OCI-LY1 (cell line): ENCODE measurements around the gene KRTAP5-1.

Source experiments
- H2AFZ ChIP-seq: fragments of 200-600 bp; sonication (generic), shearing (Covaris generic); 2 replicates; pipeline ENCODE4 v1.6.0; 2014; ENCODE audit warnings: antibody characterized with exemption, mild to moderate bottlenecking, low read length
- H3F3A ChIP-seq: fragments of 200-600 bp; sonication (generic), shearing (Covaris generic); 2 replicates; pipeline ENCODE4 v1.6.0; 2014; ENCODE audit warnings: mild to moderate bottlenecking, antibody characterized with exemption, low read length, moderate library complexity; ENCODE audit not compliant: insufficient read depth
- H3K27ac ChIP-seq: fragments of 200-600 bp; sonication (generic); 2 replicates; pipeline ENCODE4 v1.5.1; 2014; ENCODE audit warnings: low read length, mixed run types, mild to moderate bottlenecking, low read depth; ENCODE audit not compliant: poor library complexity, severe bottlenecking
- H3K27me3 ChIP-seq: fragments of 200-600 bp; sonication (generic); 2 replicates; pipeline ENCODE4 v1.6.0; 2014; ENCODE audit warnings: antibody characterized with exemption, mild to moderate bottlenecking, low read length, moderate library complexity; ENCODE audit not compliant: insufficient read depth
- H3K36me3 ChIP-seq: fragments of 200-600 bp; sonication (generic); 2 replicates; pipeline ENCODE4 v1.6.1; 2014; ENCODE audit warnings: mild to moderate bottlenecking, antibody characterized with exemption, low read length, moderate library complexity, mixed read lengths; ENCODE audit not compliant: insufficient read depth
- H3K4me1 ChIP-seq: fragments of 200-600 bp; sonication (generic); 2 replicates; pipeline ENCODE4 v1.5.1; 2014; ENCODE audit warnings: mild to moderate bottlenecking, low read length, moderate library complexity; ENCODE audit not compliant: insufficient read depth, severe bottlenecking
- H3K4me2 ChIP-seq: fragments of 200-600 bp; sonication (generic), shearing (Covaris generic); 2 replicates; pipeline ENCODE4 v1.6.1; 2014; ENCODE audit warnings: low read length
- H3K4me3 ChIP-seq: fragments of 200-600 bp; sonication (generic); 2 replicates; pipeline ENCODE4 v1.5.1; 2014; ENCODE audit warnings: low read length, low read depth, mild to moderate bottlenecking, mixed read lengths; ENCODE audit not compliant: poor library complexity, severe bottlenecking
- H3K79me2 ChIP-seq: fragments of 200-600 bp; shearing (Covaris generic); 2 replicates; pipeline ENCODE4 v1.6.1; 2016; ENCODE audit warnings: mixed run types, low read length, mixed read lengths; ENCODE audit not compliant: insufficient read depth
- H3K9ac ChIP-seq: fragments of 200-600 bp; sonication (generic), shearing (Covaris generic); 2 replicates; pipeline ENCODE4 v1.6.1; 2014; ENCODE audit warnings: mild to moderate bottlenecking, low read length, mixed read lengths
- H3K9me2 ChIP-seq: fragments of 200-600 bp; sonication (generic), shearing (Covaris generic); 2 replicates; pipeline ENCODE4 v1.6.1; 2014; ENCODE audit warnings: low read depth, mild to moderate bottlenecking, low read length, mixed read lengths
- H3K9me3 ChIP-seq: fragments of 200-600 bp; shearing (Covaris generic); 2 replicates; pipeline ENCODE4 v1.6.1; 2014; ENCODE audit warnings: low read length, mixed read lengths
- H4K20me1 ChIP-seq: fragments of 200-600 bp; sonication (generic), shearing (Covaris generic); 2 replicates; pipeline ENCODE4 v1.6.0; 2016; ENCODE audit warnings: mild to moderate bottlenecking, low read length; ENCODE audit not compliant: insufficient read depth
- CTCF ChIP-seq: fragments of 200-600 bp; sonication (generic), shearing (Covaris generic); IDR thresholded peaks from 2 replicates; pipeline ENCODE4 v1.5.1; 2017; ENCODE audit warnings: mild to moderate bottlenecking, antibody characterized with exemption, low read length, moderate library complexity, mixed read lengths
- EZH2 ChIP-seq: fragments of 200-600 bp; sonication (generic), shearing (Covaris generic); IDR thresholded peaks from 2 replicates; pipeline ENCODE4 v1.8.0; 2017; ENCODE audit warnings: borderline replicate concordance, mixed run types, mild to moderate bottlenecking, antibody characterized with exemption, low read length, moderate library complexity, mixed read lengths

KRTAP5-1 gene

GRCh38 chr11:1568441-1568911 is 16.6 kb downstream of the KRTAP5-1 start:
- Histone ChIP-seq H4K20me1 (no peaks in the 10 kb centered on the region), H3K27me3 (peaks cover 13% of the 10 kb centered on the region; the same call in 1 of the 2 replicates), H3K27ac (no peak overlapping the region), H3K4me2 (no peak overlapping the region), H3K36me3 (no peaks in the 10 kb centered on the region), H3K79me2 (no peaks in the 10 kb centered on the region), H3K9me3 (no peaks in the 10 kb centered on the region), H3K4me1 (no peaks in the 10 kb centered on the region), H2AFZ (no peak overlapping the region), H3K4me3 (no peak overlapping the region), H3K9me2 (no peaks in the 10 kb centered on the region), H3F3A (no peaks in the 10 kb centered on the region), H3K9ac (no peak overlapping the region)
- TF ChIP-seq CTCF: no peak
- no peak for TF ChIP-seq EZH2

- no peak overlapping the region for H3K27ac ChIP-seq
- no peak overlapping the region for H3K4me3 ChIP-seq
- H3K36me3 ChIP-seq: no peaks in the 10 kb centered on the region
- TF ChIP-seq EZH2 (no peak), CTCF (no peak)
- H3K79me2 ChIP-seq: no peaks in the 10 kb centered on the region
- H3K4me2 ChIP-seq: no peak overlapping the region
- peaks cover 13% of the 10 kb centered on the region; the same call in 1 of the 2 replicates for H3K27me3 ChIP-seq
- no peaks in the 10 kb centered on the region for H3K9me2 ChIP-seq
- no peaks in the 10 kb centered on the region for H3K4me1 ChIP-seq
- no peak overlapping the region for H2AFZ ChIP-seq
- H4K20me1 ChIP-seq: no peaks in the 10 kb centered on the region
- H3F3A ChIP-seq: no peaks in the 10 kb centered on the region
- H3K9ac ChIP-seq: no peak overlapping the region
- no peaks in the 10 kb centered on the region for H3K9me3 ChIP-seq
These were observed 17.4 kb downstream of the KRTAP5-1 start for GRCh38 chr11:1567721-1568100.

- Histone ChIP-seq H3K27ac (no peak overlapping the region), H3K79me2 (no peaks in the 10 kb centered on the region), H3F3A (no peaks in the 10 kb centered on the region), H4K20me1 (no peaks in the 10 kb centered on the region), H3K4me3 (no peak overlapping the region), H3K9ac (no peak overlapping the region), H3K4me1 (no peaks in the 10 kb centered on the region), H2AFZ (no peak overlapping the region), H3K36me3 (no peaks in the 10 kb centered on the region), H3K9me2 (no peaks in the 10 kb centered on the region), H3K9me3 (no peaks in the 10 kb centered on the region), H3K4me2 (no peak overlapping the region), H3K27me3 (peaks cover 13% of the 10 kb centered on the region; the same call in 1 of the 2 replicates)
- TF ChIP-seq EZH2 (no peak), CTCF (no peak)
These were observed 17.9 kb downstream of the KRTAP5-1 start for GRCh38 chr11:1567052-1567720.
